GM18498 (cell line): ENCODE measurements around the gene ADAMTSL2.

ENCODE experiments used
- ATAC-seq: cut with Tn5 transposase; IDR thresholded peaks from one replicate; pipeline ENCODE4 v1.9.1; 2021; ENCODE audit warnings: mild to moderate bottlenecking, moderate library complexity; ENCODE audit not compliant: unreplicated experiment

The ADAMTSL2 gene

DNA sequence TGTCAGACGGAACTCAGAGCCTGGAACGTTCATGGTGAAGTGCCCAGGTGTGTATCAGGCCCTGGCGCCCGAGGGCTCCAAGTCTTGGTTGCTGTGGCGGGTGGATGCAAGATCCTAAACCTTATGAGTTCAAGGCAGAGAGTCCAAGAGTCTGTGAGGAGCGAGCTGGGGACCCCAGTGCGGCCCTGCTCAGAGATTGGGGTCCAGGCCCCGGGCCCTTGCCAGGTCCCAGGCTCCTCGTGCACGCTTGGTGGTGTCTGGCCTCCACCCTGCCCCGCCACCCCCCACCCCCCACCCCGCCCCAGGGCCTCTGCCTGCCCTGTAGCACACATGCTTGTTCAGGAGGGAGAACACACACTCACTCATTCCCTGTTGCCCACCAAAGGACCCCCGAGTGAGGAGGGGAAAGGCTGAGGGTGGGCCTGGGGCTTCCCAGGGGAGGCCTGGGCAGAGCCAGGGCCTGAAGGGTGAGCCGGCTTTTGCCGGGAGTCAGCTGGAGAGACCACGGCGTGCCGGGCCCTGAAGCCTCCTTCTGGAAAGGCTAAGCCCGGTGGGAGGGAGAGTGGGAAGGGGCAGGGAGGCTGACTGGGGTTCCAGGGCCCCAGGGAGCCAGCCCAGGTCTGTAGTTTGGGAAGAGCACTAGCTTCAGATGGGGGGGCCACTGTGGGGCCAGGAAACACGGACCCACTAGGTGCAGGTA lies 37.5 kb downstream of the ADAMTSL2 start:
- ATAC-seq, result no peak

DNA sequence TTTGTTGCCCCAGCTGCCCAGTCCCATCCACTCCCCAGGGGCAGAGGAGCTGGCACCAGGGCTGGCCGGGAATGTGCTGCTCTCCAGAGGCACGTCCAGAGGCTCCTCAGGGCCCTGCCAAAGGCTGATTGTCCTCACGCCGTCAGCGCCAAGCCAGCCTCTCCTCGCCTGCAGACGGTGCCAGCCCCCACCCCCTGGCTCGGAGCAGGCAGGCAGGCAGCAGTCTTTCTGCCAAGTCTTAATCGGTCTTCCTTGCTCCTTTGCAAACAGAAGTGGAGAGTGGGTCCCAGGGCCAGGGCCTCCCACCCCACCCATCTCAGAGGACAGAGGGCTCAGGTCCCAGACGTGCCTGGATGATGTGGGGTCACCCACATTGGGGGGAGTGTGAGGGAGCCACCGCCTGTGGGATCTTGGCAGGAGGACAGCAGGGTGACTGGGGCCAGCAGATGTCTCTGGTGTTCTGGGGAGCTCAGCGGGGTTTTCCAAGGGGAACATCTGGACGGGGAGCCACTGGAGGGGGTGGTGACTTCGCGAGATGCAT lies 38.4 kb downstream of the ADAMTSL2 start:
- ATAC-seq, result no peak

DNA sequence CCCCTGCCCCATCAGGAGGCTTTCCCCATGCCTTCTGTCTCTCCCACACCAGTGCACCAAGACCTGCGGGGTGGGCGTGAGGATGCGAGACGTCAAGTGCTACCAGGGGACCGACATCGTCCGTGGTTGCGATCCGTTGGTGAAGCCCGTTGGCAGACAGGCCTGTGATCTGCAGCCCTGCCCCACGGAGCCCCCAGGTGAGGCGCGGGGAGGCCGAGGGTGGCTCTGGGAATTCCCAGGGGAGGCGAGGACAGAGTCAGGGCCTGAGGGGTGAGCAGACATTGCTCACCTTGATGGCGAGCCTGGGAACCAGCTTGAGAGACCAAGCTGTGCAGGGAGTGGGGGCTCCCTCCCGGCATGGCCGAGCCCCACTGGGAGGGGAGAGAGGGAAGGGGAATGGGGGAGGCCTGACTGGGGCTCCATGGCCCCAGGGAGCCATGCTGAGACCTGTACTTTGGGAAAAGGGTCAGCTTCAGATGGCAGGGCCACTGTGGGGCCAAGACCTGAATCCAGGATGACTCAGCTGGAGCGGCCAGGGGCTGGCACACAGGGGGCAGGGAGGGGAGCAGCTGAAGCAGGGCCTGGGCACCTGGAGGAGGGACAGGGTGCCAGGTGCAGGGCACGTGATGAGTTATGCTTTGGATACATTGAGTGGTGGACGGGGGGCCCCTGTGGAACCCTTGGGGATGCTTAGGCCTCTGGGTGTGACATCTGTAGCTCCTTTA lies 39.4 kb downstream of the ADAMTSL2 start:
- no peak for ATAC-seq

DNA sequence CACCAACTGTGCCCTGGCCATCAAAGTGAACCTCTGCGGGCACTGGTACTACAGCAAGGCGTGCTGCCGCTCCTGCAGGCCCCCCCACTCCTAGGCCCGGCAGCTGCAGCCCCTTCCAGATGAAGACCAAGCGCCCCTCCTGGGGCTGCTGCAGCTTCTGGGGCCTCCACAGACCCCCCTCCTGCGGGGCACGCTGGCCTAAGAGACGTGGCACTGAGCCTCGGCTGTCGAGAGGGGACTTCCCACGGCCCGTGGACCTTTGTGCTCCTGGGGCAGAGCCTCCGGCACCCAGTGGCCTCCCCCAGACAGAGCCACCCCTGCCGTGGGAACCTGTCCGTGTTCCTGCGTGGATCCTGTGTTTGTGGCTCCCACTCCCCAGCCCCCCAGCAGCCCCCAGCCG lies 40.3 kb downstream of the ADAMTSL2 start:
- ATAC-seq, result no peak

DNA sequence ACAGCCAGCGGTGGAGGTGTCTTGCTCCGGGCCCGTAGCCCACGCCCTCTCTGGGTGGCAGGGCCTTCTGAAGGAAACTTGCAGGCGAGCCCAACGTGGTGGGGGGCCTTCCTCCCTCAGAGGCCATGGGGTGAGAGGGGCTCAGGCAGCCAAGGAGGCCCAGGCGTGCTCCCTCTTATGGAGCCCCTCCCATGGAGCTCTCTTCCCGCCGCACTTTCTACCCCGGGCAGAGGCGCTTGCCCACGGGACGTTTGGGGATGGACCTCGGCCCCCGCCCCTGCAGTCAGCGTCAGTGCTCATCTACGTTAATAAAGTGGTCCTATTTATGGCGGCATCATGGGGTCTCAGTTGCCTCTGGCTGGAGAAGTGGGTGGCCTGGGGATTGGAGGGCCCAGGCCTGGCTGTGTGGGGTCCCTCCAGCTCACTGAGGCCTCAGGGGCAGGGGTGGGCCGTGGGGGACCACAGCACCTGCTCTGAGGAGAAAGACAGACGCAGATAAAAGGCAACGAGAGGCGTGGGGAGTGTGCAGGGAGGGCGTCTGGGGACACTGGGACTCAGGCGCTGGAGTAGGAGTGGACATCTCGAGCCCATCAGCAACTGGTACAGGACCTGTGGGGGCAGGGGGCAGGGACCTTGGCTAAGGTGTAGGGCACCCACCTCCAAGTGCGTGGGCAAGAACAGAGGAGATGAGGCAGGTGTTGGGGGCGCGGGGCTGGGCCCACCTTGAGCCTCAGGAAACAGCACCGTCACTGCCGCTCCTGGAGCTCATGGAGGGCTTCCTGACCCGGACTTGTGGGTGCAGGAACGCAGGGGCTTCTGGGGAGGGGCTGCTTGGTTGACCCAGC lies 40.9 kb downstream of the ADAMTSL2 start:
- no peak for ATAC-seq

DNA sequence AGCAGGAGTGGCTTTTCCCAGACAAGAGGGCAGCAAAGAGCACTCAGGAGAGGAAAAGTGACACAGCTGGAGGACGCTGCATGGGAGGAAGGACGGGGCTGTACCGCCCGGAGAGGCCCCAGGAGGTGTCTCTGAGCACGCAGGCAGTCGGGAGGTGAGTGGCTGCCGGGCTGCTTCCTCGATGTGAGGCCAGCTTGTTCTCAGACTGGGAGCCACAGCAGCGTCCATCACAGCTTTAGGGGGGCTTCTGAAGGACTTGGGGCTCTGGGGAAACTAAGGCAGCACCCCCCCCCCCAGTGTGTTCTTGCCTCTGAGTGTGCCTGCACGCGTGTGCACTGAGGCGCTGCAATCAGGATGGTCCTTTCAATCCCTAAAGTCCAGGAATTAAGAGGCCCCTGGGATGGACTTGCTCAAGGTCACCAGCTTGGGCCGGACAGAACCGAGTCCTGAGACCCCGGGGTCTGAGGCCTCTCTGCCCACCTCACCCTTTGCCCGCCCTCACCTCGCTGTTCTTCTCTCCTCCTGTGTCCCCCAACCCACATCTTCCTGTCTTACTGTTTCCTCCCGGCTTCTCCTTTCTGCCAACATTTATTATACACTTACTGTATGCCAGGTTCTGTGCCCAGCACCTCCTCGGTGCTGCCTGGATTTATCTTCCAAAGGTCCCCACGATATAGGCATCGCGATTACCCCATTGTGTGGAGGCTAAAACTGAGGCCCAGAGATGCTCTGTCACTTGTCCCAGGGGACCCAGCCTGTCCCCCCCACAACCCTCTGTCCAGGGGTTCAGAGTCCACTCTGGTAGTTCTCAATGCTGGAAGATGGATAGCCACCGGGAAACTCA lies 41.7 kb downstream of the ADAMTSL2 start:
- ATAC-seq, result no peak

DNA sequence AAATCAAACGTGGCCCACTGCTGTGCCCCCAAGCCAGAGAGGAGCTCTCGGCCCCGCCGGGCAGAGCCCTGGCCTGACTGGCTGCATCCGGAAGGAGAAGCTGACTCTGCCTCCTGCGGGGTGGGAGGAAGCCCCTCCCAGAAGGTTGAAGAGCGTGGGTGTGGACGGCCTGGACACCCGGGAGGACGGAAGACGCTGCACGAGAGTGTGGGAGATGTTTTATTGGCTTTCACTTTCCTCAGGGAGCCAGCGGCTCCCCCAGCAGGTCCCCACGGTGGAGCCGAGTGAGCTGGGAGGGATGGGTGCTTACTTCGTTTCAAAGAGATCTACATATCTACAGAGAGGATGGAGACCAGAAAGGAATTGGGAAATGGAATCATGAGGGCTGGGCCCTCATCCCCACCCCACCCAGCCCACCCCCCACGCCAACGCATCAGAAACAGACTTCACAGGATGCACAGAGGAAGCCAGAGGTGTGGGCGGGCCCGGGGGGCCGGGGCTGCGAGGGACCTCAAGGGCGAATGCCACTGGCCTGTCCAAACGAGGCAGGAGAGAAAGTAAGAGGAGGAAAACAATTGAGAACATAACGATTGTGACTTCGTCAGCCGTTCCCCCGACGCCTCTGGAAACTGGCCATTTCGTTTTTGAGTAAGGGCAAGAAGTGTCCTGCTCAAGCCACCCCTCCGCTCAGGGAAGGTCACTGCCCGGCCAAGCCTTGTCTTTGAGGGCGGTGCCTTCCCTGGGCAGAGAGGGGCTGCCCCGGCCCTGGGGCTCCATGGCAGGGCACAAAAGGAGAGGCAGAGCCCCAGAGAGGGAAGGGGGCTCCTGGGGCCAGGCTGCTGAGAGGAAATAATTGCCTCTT lies 42.6 kb downstream of the ADAMTSL2 start:
- no peak for ATAC-seq

DNA sequence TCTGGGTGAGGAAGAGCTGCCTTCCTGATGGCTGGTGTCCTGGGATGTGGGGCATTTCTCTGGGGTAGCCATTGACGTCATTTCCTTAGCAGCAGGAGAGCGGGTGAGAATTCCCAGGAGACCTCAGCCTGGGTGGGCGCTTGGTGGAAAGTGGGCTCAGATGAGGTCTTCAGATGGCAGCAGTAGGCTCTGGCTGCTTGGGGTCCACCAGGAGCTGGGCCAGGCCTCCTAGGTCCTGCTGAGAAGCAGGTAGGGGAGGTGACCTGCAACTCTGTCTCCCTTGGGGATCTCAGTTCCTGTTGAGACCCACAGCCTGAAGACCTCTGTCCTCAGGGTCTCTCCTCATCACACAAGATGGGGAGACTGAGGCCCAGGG lies 43.2 kb downstream of the ADAMTSL2 start:
- no peak for ATAC-seq

DNA sequence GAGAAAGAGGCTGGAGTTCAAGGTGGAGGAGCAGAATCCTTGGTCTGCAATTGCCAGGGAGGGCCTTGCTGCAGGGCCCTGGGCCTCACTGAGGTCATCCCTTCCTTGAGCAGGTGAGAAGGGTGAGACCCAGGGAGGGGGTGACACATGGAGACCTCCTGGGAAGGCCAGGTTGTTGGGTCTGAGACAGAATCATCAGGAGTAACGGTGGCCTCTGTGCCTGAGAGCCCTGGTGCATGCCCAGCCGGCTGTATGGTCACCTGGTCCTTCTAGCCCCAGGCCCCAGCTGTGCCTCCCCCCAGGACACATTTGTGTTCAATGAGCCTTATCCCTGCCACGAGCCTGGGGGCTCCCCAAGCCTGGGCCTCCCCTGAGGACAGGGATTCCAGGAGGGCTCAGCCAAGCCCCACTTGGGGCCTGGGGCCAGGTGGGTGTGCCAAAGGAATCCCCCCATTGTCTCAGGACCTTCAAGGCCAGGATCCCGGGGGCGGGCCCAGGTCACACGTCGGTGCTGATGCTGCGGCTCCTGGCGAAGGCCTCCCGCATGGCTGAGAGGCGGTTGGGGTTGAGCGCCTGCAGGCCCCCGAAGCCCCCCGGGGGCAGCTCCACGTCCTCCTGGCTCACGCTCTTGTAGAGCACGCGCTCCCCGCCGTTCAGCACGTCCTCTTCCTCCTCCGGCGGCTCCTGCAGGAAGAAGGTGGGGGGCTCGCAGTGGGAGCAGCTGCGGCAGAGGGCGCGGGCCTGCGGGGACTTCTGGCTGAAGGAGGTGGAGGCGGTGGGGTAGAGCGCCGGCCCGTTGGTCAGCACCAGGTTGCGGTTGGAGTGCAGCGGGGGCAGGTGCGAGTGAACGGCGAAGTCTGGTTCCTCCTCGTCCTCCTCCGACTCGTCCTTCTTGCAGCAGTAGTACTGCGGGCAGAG lies 44.3 kb downstream of the ADAMTSL2 start:
- ATAC-seq, result no peak

DNA sequence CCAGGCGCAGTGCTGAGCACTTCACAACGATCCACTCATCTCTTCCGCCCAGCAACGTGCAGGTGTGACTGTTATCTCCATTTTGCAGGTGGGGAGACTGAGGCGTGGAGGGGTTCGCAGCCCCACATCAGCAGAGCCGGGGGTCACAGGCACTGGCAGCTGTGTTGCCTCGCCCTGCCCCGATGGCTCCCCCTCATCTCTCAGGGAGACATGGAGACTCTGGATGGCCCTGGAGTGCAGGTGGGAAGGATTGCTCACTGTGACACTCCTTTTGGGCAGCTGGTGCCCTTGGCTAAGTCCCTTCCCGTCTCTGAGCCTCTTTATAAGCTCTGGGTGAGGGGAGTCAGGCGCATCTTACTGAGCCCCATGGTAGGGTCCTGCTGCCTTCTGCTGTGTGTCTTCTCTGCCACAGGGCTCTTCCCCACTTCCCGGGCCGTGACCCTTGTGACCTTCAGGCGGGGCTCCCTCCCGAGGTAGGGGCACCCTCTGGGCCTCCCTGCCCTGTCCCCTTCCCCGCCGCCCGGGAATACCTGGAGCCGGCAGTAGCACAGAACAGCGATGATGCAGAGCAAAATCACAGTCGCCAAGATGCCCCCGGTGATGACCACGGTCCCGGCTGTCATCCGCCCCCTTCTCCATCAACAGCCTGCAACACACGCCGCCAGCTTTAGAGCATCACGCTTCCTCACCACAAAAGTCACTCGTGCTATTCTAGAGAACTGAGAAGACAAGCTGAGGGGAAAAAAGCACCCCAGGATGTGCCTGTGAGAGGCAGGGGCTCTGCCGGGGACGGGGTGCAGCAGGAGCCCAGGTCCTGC lies 45.3 kb downstream of the ADAMTSL2 start:
- ATAC-seq, result no peak

DNA sequence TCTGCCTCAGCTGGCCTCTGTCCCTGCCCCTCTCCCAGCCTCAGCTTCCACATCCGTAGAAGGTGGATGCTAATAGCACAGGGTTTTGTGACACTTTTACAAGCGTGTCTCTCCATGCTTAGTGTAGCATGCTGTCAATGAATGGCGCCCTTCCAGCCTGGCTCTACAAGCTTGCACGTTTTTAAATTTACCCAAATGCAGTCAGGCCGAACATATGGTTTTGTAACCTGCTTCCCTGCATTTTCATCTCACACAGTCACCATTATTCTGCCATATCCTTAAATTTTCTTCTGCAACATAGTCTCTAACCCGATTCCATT lies 45.9 kb downstream of the ADAMTSL2 start:
- no peak for ATAC-seq

DNA sequence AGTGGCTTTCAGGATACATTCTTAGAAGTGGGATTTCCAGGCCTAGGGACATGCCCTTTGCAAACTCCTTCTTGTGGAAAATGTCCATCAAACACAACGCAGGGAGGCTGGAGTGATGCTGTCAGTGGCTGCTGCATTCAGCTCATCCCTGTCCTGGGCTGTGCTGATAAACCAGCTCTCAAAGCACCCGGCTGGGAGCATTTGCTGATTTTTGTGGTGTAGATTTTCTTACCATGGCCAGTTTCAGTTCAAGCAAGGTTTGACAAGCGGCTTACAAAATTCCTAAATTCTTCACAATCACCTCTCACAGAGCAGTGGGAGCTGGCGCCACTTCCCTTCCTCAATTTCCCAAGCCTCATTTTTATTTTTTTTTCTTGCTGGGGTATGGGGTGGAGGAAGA lies 46.5 kb downstream of the ADAMTSL2 start:
- ATAC-seq, result no peak

DNA sequence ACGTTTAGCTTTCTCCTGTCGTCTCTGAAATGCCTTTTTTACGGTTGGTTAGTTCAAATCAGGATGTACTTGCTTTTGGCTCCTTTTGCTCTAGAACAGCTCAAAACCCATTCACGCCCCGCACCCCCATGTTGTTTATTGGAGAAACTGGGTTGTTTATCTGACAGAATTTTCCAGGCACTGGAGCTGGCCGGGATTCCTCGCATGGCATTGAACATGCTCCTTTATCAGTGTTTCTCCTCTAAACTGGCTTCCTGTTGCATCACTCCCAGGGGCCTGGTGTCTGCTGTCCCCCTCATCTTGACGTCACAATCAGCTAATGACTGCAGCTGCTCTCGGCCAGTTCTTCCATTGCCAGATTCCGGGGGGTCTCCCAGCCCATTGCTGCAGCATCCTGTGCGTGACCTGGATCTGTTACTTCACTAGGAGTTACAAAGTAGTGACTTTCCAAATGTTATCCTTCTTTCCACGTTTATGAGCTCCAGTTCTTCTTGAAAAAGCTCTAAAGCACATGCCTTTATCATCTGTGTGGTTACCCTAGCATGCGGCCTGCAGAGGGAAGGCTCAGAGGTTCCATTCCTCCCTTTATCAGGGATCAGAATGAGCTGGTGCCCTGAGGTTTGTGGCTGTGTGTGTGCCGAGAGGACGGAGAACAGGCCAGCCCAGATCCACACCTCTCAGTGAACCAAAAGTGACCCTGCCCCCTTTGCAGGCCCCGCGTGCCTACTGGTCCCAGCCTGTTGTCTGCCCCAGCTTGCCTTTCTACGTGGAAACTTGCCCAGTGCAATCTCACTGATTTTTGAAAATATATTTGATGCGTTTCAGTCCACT lies 47.2 kb downstream of the ADAMTSL2 start:
- no peak for ATAC-seq

DNA sequence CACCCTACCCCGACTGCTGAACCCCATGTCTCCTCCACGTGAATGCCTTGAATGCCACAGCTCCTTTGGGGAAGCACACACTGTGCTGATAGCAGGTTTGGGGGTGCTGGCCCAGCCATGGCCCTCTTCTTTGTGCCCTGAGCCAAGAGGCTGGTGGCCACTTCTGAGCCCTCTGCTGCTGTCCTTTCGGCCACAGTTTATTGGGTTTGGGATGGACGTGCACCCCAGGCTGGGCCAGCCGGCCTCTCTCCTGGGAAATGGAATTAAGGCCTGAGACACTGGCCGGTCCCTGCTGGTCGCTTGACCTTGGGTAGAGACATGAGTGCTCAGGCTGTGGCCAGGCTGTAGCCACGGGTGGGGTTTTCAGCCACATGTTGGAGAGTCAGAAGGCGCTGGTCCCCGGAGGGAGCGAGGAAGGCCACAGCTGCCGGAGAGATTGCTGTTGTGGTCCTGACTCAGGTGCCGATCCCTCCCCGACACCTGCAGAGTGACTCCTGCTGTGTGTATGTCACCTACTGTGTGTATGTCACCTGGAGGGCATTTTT lies 48.1 kb downstream of the ADAMTSL2 start:
- ATAC-seq, result no peak

DNA sequence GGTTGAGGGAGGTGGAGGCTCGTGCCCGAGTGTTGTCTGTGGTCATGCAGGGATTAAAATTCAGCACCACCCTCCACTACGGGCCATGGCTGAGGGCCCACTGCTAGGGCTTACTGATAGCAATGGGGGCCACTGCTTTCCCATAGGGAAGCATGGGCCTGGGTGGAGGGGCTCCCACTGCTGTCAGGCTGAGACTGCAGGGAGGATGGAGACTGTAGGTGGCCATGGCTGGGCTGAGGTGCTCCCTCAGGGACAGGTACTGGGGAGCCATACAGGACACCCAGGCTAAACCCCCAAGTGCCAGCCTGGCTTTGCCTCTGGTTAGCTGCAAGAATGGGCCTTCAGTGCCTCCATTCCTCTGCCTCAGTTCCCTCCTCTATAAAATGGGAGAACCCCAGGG lies 48.6 kb downstream of the ADAMTSL2 start:
- no peak for ATAC-seq

DNA sequence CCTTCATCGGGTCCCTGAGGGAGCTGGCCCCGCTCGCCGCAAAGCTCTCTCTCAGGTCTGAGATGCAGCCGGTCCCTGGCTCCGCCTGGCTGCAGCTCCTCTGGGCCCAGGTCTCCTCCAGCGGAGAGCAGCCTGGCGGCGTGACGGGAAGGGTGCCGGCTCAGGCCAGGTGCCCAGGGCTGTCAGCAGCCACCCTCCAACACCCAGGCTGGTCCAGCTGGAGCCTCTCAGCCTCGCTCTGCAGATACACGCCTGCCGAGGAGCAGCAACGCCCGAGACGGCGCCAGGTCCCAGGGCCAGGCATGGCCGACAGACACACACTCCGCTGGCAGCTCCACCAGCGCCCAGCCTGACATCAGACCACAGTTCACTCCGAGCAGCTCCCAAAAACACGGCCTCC lies 49.1 kb downstream of the ADAMTSL2 start:
- no peak for ATAC-seq

DNA sequence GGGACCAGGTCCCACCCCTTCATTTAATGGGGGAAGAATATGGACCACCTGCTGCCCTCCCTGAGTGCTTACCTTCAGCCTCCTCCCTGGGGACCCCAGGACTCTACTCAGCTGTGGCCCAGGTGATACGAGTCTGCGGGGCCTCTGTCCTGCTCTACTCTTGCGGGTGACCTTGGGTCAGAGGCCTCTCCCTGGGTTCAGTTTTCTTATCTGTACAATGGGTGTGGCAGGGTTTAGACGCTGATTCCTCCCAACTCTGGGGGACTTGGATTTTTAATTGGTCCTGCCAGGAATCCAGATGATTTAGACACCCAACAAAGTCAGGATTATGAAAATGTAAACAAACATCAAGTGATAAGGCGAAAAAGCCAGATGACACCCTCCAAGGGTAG lies 49.7 kb downstream of the ADAMTSL2 start:
- no peak for ATAC-seq
